ENCODE results near the gene HEBP2.

HEBP2 gene

DNA sequence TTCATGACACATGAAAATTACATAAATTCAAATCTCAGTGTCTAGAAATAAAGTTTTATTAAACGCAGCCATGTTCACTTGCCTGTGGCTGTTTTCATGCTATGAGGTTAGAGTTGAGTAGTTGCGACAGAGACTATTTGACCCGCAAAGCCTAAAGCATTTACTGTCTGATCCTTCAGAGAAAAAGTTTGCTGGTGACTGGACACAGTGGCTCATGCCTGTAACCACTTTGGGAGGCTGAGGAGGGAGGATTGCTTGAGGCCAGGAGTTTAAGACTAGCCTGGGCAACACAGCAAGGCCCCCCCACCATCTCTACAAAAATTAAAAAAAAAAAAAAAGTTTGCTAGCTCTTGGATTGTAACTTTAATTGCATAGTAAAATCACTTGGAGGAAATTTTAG, 17.1 kb upstream of the HEBP2 start:
- no peak for TF ChIP-seq CTCF (IDR thresholded peaks at IDR 0.05)
- DNase-seq (ENCODE audit: low spot score): no peak

DNA sequence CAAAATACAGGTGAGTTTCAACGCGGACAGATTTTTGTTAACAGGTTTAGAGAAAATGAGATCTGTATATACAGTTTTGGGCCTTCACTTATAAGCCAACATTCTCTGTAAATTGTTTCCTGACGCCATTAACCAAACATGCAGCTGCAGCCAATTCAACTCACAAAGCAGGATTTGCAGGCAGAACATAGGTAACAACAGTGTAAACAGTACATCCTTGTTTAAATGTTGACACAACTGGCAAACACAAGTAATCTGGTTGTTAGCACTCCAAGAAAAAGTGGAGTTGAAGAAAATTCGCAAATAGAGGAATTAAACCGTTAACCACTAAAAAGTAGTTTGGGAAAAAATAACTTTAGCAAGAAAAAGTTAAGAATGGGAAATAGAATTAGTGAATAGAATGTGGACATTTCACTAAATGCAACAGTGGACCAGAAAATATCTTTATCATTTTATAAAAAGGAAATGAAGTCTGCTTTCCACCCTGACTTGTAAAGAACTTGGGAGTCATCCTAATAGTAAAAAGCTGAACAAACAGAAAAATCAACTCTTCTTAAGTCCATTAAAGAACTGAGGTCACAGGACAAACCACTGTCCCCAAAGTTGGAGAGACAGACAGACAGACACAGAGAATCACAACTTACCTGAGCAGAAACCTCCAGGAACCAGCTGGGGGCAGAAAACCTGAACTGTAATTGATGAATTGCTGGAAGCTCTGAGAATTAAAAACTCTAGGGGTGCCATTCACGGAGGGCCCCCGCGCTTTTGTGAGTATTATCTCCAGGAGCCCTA, 16.2 kb upstream of the HEBP2 start:
- Histone ChIP-seq H3K4me3 (no peak overlapping the region), H3K27ac (no peak overlapping the region)
- no peak for TF ChIP-seq CTCF (IDR thresholded peaks at IDR 0.05)
- no peak for DNase-seq (ENCODE audit: low spot score)

More for the DNA sequence above, 17.1 kb upstream of the HEBP2 start:
- no peak overlapping the region for H3K27ac ChIP-seq
- H3K4me3 ChIP-seq: no peak overlapping the region

- no peak for DNase-seq (ENCODE audit: low spot score)
- Histone ChIP-seq H3K4me3 (no peak overlapping the region), H3K27ac (no peak overlapping the region)
- TF ChIP-seq CTCF (IDR thresholded peaks at IDR 0.05): no peak
Observed at GRCh38 chr6:138389551-138389950, 14.5 kb upstream of the HEBP2 start.

GRCh38 chr6:138393871-138394783, 9.9 kb upstream of the HEBP2 start:
- TF ChIP-seq CTCF (IDR thresholded peaks at IDR 0.05): no peak
- H3K27ac ChIP-seq: no peak overlapping the region
- no peak overlapping the region for H3K4me3 ChIP-seq
- DNase-seq (ENCODE audit: low spot score): no peak

- no peak for DNase-seq (ENCODE audit: low spot score)
- no peak for TF ChIP-seq CTCF (IDR thresholded peaks at IDR 0.05)
- H3K27ac ChIP-seq: no peak overlapping the region
- no peak overlapping the region for H3K4me3 ChIP-seq
Observed at GRCh38 chr6:138396709-138397108, 7.3 kb upstream of the HEBP2 start.

- DNase-seq (ENCODE audit: low spot score): no peak
- H3K4me3 ChIP-seq: no peak overlapping the region
- H3K27ac ChIP-seq: no peak overlapping the region
- TF ChIP-seq CTCF (IDR thresholded peaks at IDR 0.05): no peak
Observed at GRCh38 chr6:138397128-138398122, 6.6 kb upstream of the HEBP2 start.

All from coronary artery (tissue), 2 donors.